A673 (cell line): ENCODE measurements around the gene ITGB2. TPM values are rescaled to one million over a fixed set of nuclear protein-coding genes. Genes with fewer than 3 reads are reported as not detected.
A peak's percentile ranks its signal among the peaks of the same experiment; 100 is the strongest.

Source experiments
- BruUV-seq: library from RNA; stranded (reverse); fragments of 400-500 nt; replicated peaks from 2 replicates; lab custom pipeline; 2021; lab: Mats Ljungman, UMichigan
- CTCF ChIA-PET: fragments of 300-600 bp; sonication (Branson Sonifier 250); formaldehyde crosslinking; loops from one replicate; lab custom pipeline; 2022; ENCODE audit warnings: antibody characterized with exemption; lab: Charles Lee
- POLR2A ChIA-PET: fragments of 300-600 bp; sonication (Branson Sonifier 250); formaldehyde crosslinking; loops from one replicate; lab custom pipeline; 2022; ENCODE audit warnings: antibody characterized with exemption; ENCODE audit not compliant: low non-redundant PET; lab: Charles Lee
- DNase-seq: peaks from one replicate; pipeline ENCODE4 v3.0.0-alpha.2; 2015; ENCODE audit warnings: low spot score
- H3K27ac ChIP-seq: fragments of 200-600 bp; sonication (generic); 2 replicates; pipeline ENCODE4 v1.5.1; 2016; ENCODE audit warnings: mixed run types, low read depth, mild to moderate bottlenecking, mixed read lengths, antibody characterized with exemption, low read length; ENCODE audit not compliant: poor library complexity, severe bottlenecking
- H3K27me3 ChIP-seq: fragments of 200-600 bp; sonication (generic); replicated peaks from 2 replicates; pipeline ENCODE4 v1.6.1; 2017; ENCODE audit warnings: mixed run types, low read depth, mild to moderate bottlenecking, mixed read lengths, antibody characterized with exemption, low read length; ENCODE audit not compliant: insufficient read depth, poor library complexity
- H3K36me3 ChIP-seq: fragments of 200-600 bp; sonication (generic); 2 replicates; pipeline ENCODE4 v1.6.1; 2016; ENCODE audit warnings: mixed run types, mild to moderate bottlenecking, mixed read lengths, antibody characterized with exemption, low read length; ENCODE audit not compliant: insufficient read depth, poor library complexity, severe bottlenecking
- H3K4me1 ChIP-seq: fragments of 200-600 bp; sonication (generic); 2 replicates; pipeline ENCODE4 v1.6.1; 2017; ENCODE audit warnings: mixed run types, mild to moderate bottlenecking, mixed read lengths, antibody characterized with exemption, low read length; ENCODE audit not compliant: insufficient read depth, poor library complexity, severe bottlenecking
- H3K4me3 ChIP-seq: fragments of 200-600 bp; sonication (generic); 2 replicates; pipeline ENCODE4 v1.5.1; 2016; ENCODE audit warnings: low read depth, mixed run types, mild to moderate bottlenecking, mixed read lengths, low read length; ENCODE audit not compliant: poor library complexity, severe bottlenecking
- H3K9me3 ChIP-seq: fragments of 200-600 bp; sonication (generic); 2 replicates; pipeline ENCODE4 v1.6.1; 2016; ENCODE audit warnings: mixed run types, low read depth, mild to moderate bottlenecking, mixed read lengths, antibody characterized with exemption, low read length; ENCODE audit not compliant: poor library complexity, severe bottlenecking
- CTCF ChIP-seq: fragments of 300-800, 200-600 bp; sonication (generic); conservative IDR thresholded peaks from 2 replicates; pipeline ENCODE4 v1.5.1; 2017; ENCODE audit warnings: low read depth, mild to moderate bottlenecking, antibody characterized with exemption, low read length, moderate library complexity, mixed read lengths
- EZH2 ChIP-seq: fragments of 200-600 bp; sonication (generic); IDR thresholded peaks from 2 replicates; pipeline ENCODE4 v1.6.1; 2017; ENCODE audit warnings: borderline replicate concordance, low read depth, mild to moderate bottlenecking, mixed read lengths, antibody characterized with exemption, low read length; ENCODE audit not compliant: poor library complexity, severe bottlenecking
- intact Hi-C: fragments of 100-400 bp; cut with micrococcal nuclease; formaldehyde crosslinking; loops from one replicate; pipeline ENCODE4 v1.10.0; 2022; ENCODE audit not compliant: unreplicated experiment
- total RNA-seq: library from RNA; stranded (reverse); gene quantifications from 2 replicates; pipeline ENCODE4 v1.2.3, GENCODE V29; 2021

The ITGB2 gene
- total RNA-seq, 1 experiment from 2014 or later: 5.0 TPM

GRCh38 chr21:44943005-44943685 is 22.4 kb upstream of the ITGB2 start:
- H3K4me1 ChIP-seq: peaks cover 11% of the 10 kb centered on the region
- no peak overlapping the region for H3K4me3 ChIP-seq
- H3K27ac ChIP-seq: peak overlapping the region; percentile 10
- H3K9me3 ChIP-seq: no peaks in the 10 kb centered on the region
- ChIA-PET CTCF (interaction anchor here (0.6 kb wide), 1 partner anchor 150 kb away, joined by 7 read pairs; no protein-coding TSS in a partner anchor), POLR2A (no interaction called here)
- no peaks in the 10 kb centered on the region for H3K27me3 ChIP-seq
- TF ChIP-seq EZH2 (no peak), CTCF (no peak)
- peaks cover 49% of the 10 kb centered on the region for H3K36me3 ChIP-seq
- intact Hi-C loops: no loop called here
- DNase-seq: no peak
- BruUV-seq: no TSS peak

- Histone ChIP-seq H3K4me3 (no peak overlapping the region), H3K27me3 (no peaks in the 10 kb centered on the region), H3K36me3 (peaks cover 43% of the 10 kb centered on the region), H3K9me3 (no peaks in the 10 kb centered on the region), H3K4me1 (peaks cover 11% of the 10 kb centered on the region), H3K27ac (peak overlapping the region; percentile 10)
- CTCF ChIA-PET: interaction anchor here (0.6 kb wide), 1 partner anchor 150 kb away, joined by 7 read pairs; no protein-coding TSS in a partner anchor
- POLR2A ChIA-PET: no interaction called here
- no TSS peak for BruUV-seq
- intact Hi-C loops: no loop called here
- no peak for DNase-seq
- TF ChIP-seq CTCF (no peak), EZH2 (no peak)
These were observed 21.9 kb upstream of the ITGB2 start for GRCh38 chr21:44942566-44942965.

- H3K4me1 ChIP-seq: peaks cover 11% of the 10 kb centered on the region
- ChIA-PET CTCF (no interaction called here), POLR2A (interaction anchor here (0.6 kb wide), 1 partner anchor 8 kb away, joined by 3 read pairs; no protein-coding TSS in a partner anchor)
- H3K4me3 ChIP-seq: peak overlapping the region; percentile 71
- no TSS peak for BruUV-seq
- H3K27ac ChIP-seq: peak overlapping the region; percentile 100
- intact Hi-C loops: no loop called here
- peaks cover 36% of the 10 kb centered on the region for H3K36me3 ChIP-seq
- TF ChIP-seq EZH2 (no peak), CTCF (no peak)
- no peaks in the 10 kb centered on the region for H3K9me3 ChIP-seq
- H3K27me3 ChIP-seq: no peaks in the 10 kb centered on the region
- no peak for DNase-seq
These were observed 20.9 kb upstream of the ITGB2 start for GRCh38 chr21:44941567-44941966.
